ENCODE measurements around the gene POGLUT2. TPM values are rescaled to one million over a fixed set of nuclear protein-coding genes. Genes with fewer than 3 reads are reported as not detected.
A peak's percentile ranks its signal among the peaks of the same experiment; 100 is the strongest.

Gene POGLUT2
- total and polyA plus RNA-seq, 10 of the 15 experiments (the other 5 are each of a cell fraction or from before 2014, with no cell fraction given), result 2.9 to 11.3 (median 7.6) TPM

GRCh38 chr13:102845630-102846260 lies 47.0 kb upstream of the POGLUT2 start, which contains the start of gene ERCC5 (continued):
- TF ChIP-seq CEBPZ (IDR thresholded peaks at IDR 0.05; ENCODE audit: low read depth, low read length) (no peak), SP1 (IDR thresholded peaks at IDR 0.05; ENCODE audit: low read depth, low read length) (peak; percentile 79), POLR2AphosphoS5 (IDR thresholded peaks at IDR 0.05; ENCODE audit: low read length) (peak; percentile 93), DPF2 (IDR thresholded peaks at IDR 0.05) (no peak), SMAD5 (IDR thresholded peaks at IDR 0.05; ENCODE audit: low read depth) (peak; percentile 56; the same call in 1 of the 2 replicates), SIX5 (IDR thresholded peaks at IDR 0.05; ENCODE audit: low read depth, low read length, severe bottlenecking) (peak; percentile 62), SKIL (IDR thresholded peaks at IDR 0.05; ENCODE audit: low read depth, poor library complexity, severe bottlenecking) (peak; percentile 44), RBBP5 (conservative IDR thresholded peaks at IDR 0.05) (no peak), IRF4 (IDR thresholded peaks at IDR 0.05; ENCODE audit: low read depth, low read length) (peak; percentile 69), TCF3 (IDR thresholded peaks at IDR 0.05; ENCODE audit: borderline replicate concordance, insufficient read depth, low read depth, low read length) (peak; percentile 43; the same call in 1 of the 2 replicates), CBFB (IDR thresholded peaks at IDR 0.05; ENCODE audit: low read depth) (peak; percentile 87), MYB (IDR thresholded peaks at IDR 0.05; ENCODE audit: borderline replicate concordance, low read depth, low read length) (peak; percentile 77; the same call in 1 of the 2 replicates), CTCF (IDR thresholded peaks at IDR 0.05 in 2 of 3, conservative IDR thresholded peaks at IDR 0.05 in 1 of 3; ENCODE audit: control insufficient read depth in 2 of 3, extremely low read depth in 1 of 3, insufficient read depth in 1 of 3, low read depth in 3 of 3, low read length in 3 of 3) (peak in 1 of 3 experiments; percentile 4; a peak in 2 of 6 replicates), PAX8 (IDR thresholded peaks at IDR 0.05) (no peak), SMC3 (IDR thresholded peaks at IDR 0.05; ENCODE audit: borderline replicate concordance, low read length) (no peak), SMARCA5 (IDR thresholded peaks at IDR 0.05) (peak; percentile 58; the same call in 1 of the 2 replicates), SPI1 (IDR thresholded peaks at IDR 0.05; ENCODE audit: borderline replicate concordance, insufficient read depth, low read depth, low read length) (peak; percentile 16; the same call in 1 of the 2 replicates), ETV6 (conservative IDR thresholded peaks at IDR 0.05 in 1 of 2, IDR thresholded peaks at IDR 0.05 in 1 of 2; ENCODE audit: borderline replicate concordance in 1 of 2, low read depth in 1 of 2) (no peak; a peak in 1 of 4 replicates), CREB1 (IDR thresholded peaks at IDR 0.05; ENCODE audit: low read depth) (peak; percentile 100), ZNF622 (IDR thresholded peaks at IDR 0.05) (no peak), ATF3 (IDR thresholded peaks at IDR 0.05; ENCODE audit: borderline replicate concordance, extremely low read depth, low read depth, low read length) (peak; percentile 73; the same call in 1 of the 2 replicates), ZNF384 (IDR thresholded peaks at IDR 0.05; ENCODE audit: borderline replicate concordance, low read depth, low read length) (no peak), KAT2A (conservative IDR thresholded peaks at IDR 0.05; ENCODE audit: control insufficient read depth, low read depth, low read length) (no peak)
